HG03457 (cell line): Measurements from ENCODE around the gene HOXA1.

Experiments
- ATAC-seq: cut with Tn5 transposase; IDR thresholded peaks from one replicate; pipeline ENCODE4 v1.9.1; 2021; ENCODE audit warnings: moderate number of reproducible peaks; ENCODE audit not compliant: unreplicated experiment

Gene HOXA1

GRCh38 chr7:27094304-27095049, 1.3 kb downstream of the HOXA1 start:
- no peak for ATAC-seq

GRCh38 chr7:27093184-27093895, 2.5 kb downstream of the HOXA1 start:
- no peak for ATAC-seq

- no peak for ATAC-seq
Measured at GRCh38 chr7:27092819-27093110, 3.0 kb downstream of the HOXA1 start.

GRCh38 chr7:27091941-27092818, 3.6 kb downstream of the HOXA1 start:
- ATAC-seq, result no peak

GRCh38 chr7:27091105-27091504, 4.7 kb downstream of the HOXA1 start:
- no peak for ATAC-seq

GRCh38 chr7:27088002-27088922, 7.5 kb downstream of the HOXA1 start:
- ATAC-seq, result no peak

GRCh38 chr7:27083646-27084045, 12.2 kb downstream of the HOXA1 start:
- ATAC-seq, result no peak

DNA sequence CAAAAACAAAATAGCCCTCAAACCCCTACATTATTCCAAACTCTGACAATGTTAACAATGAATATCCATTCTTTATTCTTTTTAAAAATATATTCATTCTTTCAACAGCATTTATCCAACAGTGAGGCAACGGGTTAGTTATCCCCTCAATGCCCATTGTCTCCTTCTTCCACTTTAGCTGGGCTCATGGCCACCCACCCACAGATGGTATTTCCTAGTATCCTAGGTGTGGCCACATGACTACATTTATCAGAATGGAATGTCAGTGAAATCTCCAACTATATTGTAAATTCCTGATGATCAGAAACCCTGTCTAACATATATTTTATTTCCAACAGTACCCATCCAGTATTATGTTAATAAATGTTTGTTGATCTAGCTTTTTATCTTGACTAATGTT, 13.6 kb downstream of the HOXA1 start:
- ATAC-seq, result no peak

DNA sequence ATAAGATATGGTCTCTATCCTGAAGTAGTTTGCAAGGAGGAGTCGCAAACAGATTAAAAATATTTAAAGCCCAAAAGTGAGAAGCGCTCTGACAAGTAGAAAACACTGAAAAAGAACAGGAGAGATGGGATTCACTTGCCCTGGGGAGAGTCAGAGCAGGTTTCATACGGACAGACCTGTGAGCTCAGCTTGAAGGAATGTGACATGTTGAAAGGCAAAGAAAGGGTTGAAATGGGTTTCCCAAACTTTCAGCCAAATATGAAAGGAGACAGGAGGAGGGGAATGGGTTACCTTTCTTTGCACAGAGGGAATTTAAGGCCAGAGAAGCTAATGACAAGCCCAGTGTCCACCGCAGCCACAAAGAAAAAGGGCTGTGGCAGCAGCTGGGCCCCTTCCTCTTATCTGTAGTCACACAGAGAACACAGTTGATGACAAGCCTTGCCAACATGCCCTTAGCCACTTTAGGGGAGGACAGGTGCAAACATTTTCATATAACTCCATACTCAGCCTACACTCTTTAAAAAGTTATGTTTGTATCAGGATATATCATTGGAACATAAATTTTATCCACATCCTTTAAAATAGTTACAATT, 14.9 kb downstream of the HOXA1 start:
- no peak for ATAC-seq

- ATAC-seq, result no peak
Measured at GRCh38 chr7:27079234-27079975, 16.4 kb downstream of the HOXA1 start.

DNA sequence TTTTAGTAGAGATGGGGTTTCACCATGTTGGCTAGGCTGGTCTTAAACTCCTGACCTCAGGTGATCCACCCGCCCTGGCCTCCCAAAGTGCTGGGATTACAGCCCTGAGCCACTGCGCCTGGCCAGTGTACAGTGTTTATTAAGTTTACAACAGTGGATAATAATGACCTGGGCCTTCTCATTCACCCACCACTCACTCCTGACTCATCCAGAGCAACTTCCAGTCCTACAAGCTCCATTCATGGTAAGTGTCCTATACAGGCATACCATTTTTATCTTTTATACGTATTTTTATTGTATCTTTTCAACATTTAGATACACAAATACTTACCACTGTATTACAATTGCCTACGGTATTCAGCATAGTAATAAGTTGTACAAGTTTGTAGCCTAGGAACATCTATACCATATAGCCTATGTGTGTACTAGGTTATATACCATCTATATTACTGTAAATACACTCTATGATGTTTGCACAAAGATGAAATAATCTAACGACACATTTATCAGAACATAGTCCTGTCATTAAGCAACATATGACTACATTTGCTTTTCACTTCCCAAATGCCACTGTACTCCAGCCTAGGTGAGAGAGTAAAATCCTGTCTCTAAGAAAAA, 17.1 kb downstream of the HOXA1 start:
- no peak for ATAC-seq

GRCh38 chr7:27073076-27073475, 22.7 kb downstream of the HOXA1 start:
- ATAC-seq, result no peak

GRCh38 chr7:27071622-27072390, 24.0 kb downstream of the HOXA1 start:
- ATAC-seq, result no peak

DNA sequence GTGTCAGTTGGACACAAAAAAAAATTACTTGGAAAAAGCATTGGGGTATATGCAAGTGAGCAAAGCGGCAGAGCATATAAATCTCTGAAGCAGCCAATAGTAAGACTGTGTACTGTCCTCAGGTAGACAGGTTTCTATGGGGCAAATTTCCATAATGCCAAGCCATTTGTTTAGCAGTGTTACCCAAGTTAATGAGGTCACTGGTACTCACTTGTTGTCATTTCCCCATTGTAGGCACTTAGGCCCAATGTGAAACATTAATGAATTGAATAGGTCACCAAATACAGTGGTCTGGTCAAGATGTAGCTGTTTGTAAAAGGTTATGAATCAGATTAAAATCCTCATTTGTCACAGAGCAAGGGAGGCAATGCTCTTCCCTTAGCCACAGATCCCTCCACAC, 27.5 kb downstream of the HOXA1 start:
- no peak for ATAC-seq

- no peak for ATAC-seq
Measured at GRCh38 chr7:27066148-27066547, 29.7 kb downstream of the HOXA1 start.

- no peak for ATAC-seq
Measured at GRCh38 chr7:27065709-27066108, 30.1 kb downstream of the HOXA1 start.

GRCh38 chr7:27064661-27065060, 31.1 kb downstream of the HOXA1 start:
- no peak for ATAC-seq

DNA sequence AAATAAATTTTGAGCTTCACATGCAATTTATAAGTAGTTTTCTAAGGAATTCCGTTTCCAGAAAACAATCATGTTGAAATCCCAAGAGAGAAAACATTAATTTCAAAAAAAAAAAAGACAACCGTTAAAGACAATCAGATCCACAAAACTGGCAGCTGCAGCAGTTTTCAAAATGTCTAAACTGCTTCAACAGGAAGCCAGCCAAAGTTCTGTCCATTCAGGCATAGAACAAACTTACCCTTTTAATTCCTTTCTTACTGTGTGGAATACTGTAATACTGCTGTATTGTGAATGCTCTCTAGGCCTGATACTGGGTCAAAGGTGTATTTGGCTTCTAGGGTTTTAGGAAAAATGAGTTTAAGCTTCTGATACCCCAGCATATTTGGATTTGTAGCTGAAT, 31.6 kb downstream of the HOXA1 start:
- ATAC-seq, result no peak
